Measurements from ENCODE around the gene HRH3.

The HRH3 gene

GRCh38 chr20:62200491-62201172 lies 19.4 kb downstream of the HRH3 start:
- TF ChIP-seq TCF12 (IDR thresholded peaks at IDR 0.05; ENCODE audit: low read depth) = no peak
- TF ChIP-seq CEBPB (IDR thresholded peaks at IDR 0.05) = no peak
- TF ChIP-seq REST (IDR thresholded peaks at IDR 0.05; ENCODE audit: low read depth) = no peak
- TF ChIP-seq ZBTB7A (IDR thresholded peaks at IDR 0.05; ENCODE audit: low read depth) = no peak
- no peak for TF ChIP-seq EP300 (IDR thresholded peaks at IDR 0.05; ENCODE audit: borderline replicate concordance)
- no peak for TF ChIP-seq YY1 (IDR thresholded peaks at IDR 0.05; ENCODE audit: low read depth)
- no peak for TF ChIP-seq TAF1 (IDR thresholded peaks at IDR 0.05; ENCODE audit: low read depth)
- TF ChIP-seq TEAD4 (IDR thresholded peaks at IDR 0.05) = no peak
- TF ChIP-seq RAD21 (IDR thresholded peaks at IDR 0.05; ENCODE audit: low read depth) = no peak
- no peak for TF ChIP-seq CREB1 (IDR thresholded peaks at IDR 0.05; ENCODE audit: low read depth)
- no peak for TF ChIP-seq MAX (IDR thresholded peaks at IDR 0.05)

GRCh38 chr20:62198931-62199330 lies 21.1 kb downstream of the HRH3 start:
- TF ChIP-seq EGR1 (IDR thresholded peaks at IDR 0.05) (no peak), CREB1 (IDR thresholded peaks at IDR 0.05; ENCODE audit: low read depth) (no peak), FOXM1 (IDR thresholded peaks at IDR 0.05; ENCODE audit: borderline replicate concordance, low read depth) (no peak), CEBPB (IDR thresholded peaks at IDR 0.05) (no peak), EP300 (IDR thresholded peaks at IDR 0.05; ENCODE audit: borderline replicate concordance) (no peak), TAF1 (IDR thresholded peaks at IDR 0.05; ENCODE audit: low read depth) (no peak), YY1 (IDR thresholded peaks at IDR 0.05; ENCODE audit: low read depth) (no peak), RAD21 (IDR thresholded peaks at IDR 0.05; ENCODE audit: low read depth) (no peak), TEAD4 (IDR thresholded peaks at IDR 0.05) (no peak), ZBTB7A (IDR thresholded peaks at IDR 0.05; ENCODE audit: low read depth) (no peak), REST (IDR thresholded peaks at IDR 0.05; ENCODE audit: low read depth) (no peak), TCF12 (IDR thresholded peaks at IDR 0.05; ENCODE audit: low read depth) (no peak), NFIC (IDR thresholded peaks at IDR 0.05) (no peak), MAX (IDR thresholded peaks at IDR 0.05) (no peak), USF1 (IDR thresholded peaks at IDR 0.05) (no peak)

GRCh38 chr20:62198496-62198895 lies 21.6 kb downstream of the HRH3 start:
- TF ChIP-seq EGR1 (IDR thresholded peaks at IDR 0.05) (no peak), REST (IDR thresholded peaks at IDR 0.05; ENCODE audit: low read depth) (no peak), TAF1 (IDR thresholded peaks at IDR 0.05; ENCODE audit: low read depth) (no peak), YY1 (IDR thresholded peaks at IDR 0.05; ENCODE audit: low read depth) (no peak), RAD21 (IDR thresholded peaks at IDR 0.05; ENCODE audit: low read depth) (no peak), NFIC (IDR thresholded peaks at IDR 0.05) (no peak), TCF12 (IDR thresholded peaks at IDR 0.05; ENCODE audit: low read depth) (no peak), ZBTB7A (IDR thresholded peaks at IDR 0.05; ENCODE audit: low read depth) (no peak), EP300 (IDR thresholded peaks at IDR 0.05; ENCODE audit: borderline replicate concordance) (no peak), CEBPB (IDR thresholded peaks at IDR 0.05) (no peak), CREB1 (IDR thresholded peaks at IDR 0.05; ENCODE audit: low read depth) (no peak), MAX (IDR thresholded peaks at IDR 0.05) (no peak)

- TF ChIP-seq EGR1 (IDR thresholded peaks at IDR 0.05) (no peak), USF1 (IDR thresholded peaks at IDR 0.05) (no peak), CREB1 (IDR thresholded peaks at IDR 0.05; ENCODE audit: low read depth) (no peak)
These were observed 22.3 kb downstream of the HRH3 start for GRCh38 chr20:62197801-62198200.

Data from Ishikawa (cell line).